H1 (cell line): ENCODE data around the gene PLAC9.

Source experiments
- EP300 ChIP-seq, 2 experiments: IDR thresholded peaks; 1 replicate in 1 of 2; 2 replicates in 1 of 2; pipeline ENCODE4 v1.6.1; 2011 to 2012; ENCODE audit warnings: low read depth in 2 of 2, low read length in 2 of 2, mild to moderate bottlenecking in 2 of 2, borderline replicate concordance in 1 of 2, inconsistent platforms in 1 of 2, moderate library complexity in 1 of 2
- EZH2 ChIP-seq: fragments of 200-600 bp; sonication (generic); IDR thresholded peaks from 2 replicates; pipeline ENCODE4 v1.7.1; 2012; ENCODE audit warnings: low read depth, mild to moderate bottlenecking, moderate library complexity, low read length, inconsistent platforms; ENCODE audit not compliant: severe bottlenecking
- POLR2A ChIP-seq, 2 experiments: IDR thresholded peaks; 1 replicate in 1 of 2; 2 replicates in 1 of 2; pipeline ENCODE4 v1.6.1; 2011; ENCODE audit warnings: low read depth in 2 of 2, low read length in 2 of 2, mild to moderate bottlenecking in 2 of 2; ENCODE audit errors: control extremely low read depth in 1 of 2
- RNF2 ChIP-seq: fragments of 200-900, 300-1000 bp; sonication (generic); IDR thresholded peaks from 2 replicates; pipeline ENCODE4 v1.7.1; 2016; ENCODE audit warnings: borderline replicate concordance, low read depth, mild to moderate bottlenecking, antibody characterized with exemption, low read length; ENCODE audit not compliant: poor library complexity, severe bottlenecking; ENCODE audit errors: missing control alignments
- SIN3A ChIP-seq, 2 experiments: IDR thresholded peaks in 1 of 2; conservative IDR thresholded peaks in 1 of 2; 2 replicates each; pipeline ENCODE4 v1.6.1; 2011 to 2012; ENCODE audit warnings: low read length in 2 of 2, improper control_type of control experiment in 1 of 2, low read depth in 1 of 2, mild to moderate bottlenecking in 1 of 2

GRCh38 chr10:80168162-80168511 lies 35.6 kb downstream of the PLAC9 start:
- TF ChIP-seq EP300 (IDR thresholded peaks at IDR 0.05; ENCODE audit: borderline replicate concordance in 1 of 2, low read depth in 2 of 2, low read length in 2 of 2): no peak
- no peak for TF ChIP-seq RNF2
- no peak for TF ChIP-seq SIN3A (conservative IDR thresholded peaks at IDR 0.05 in 1 of 2, IDR thresholded peaks at IDR 0.05 in 1 of 2; ENCODE audit: low read depth in 1 of 2, low read length in 2 of 2)
- no peak for TF ChIP-seq EZH2
- TF ChIP-seq POLR2A (IDR thresholded peaks at IDR 0.05; ENCODE audit: control extremely low read depth in 1 of 2, low read depth in 2 of 2, low read length in 2 of 2): no peak
